HG03095 (cell line): ENCODE measurements around the gene IRGC.
A peak's percentile ranks its signal among the peaks of the same experiment; 100 is the strongest.
"Not testable (repeated sequence)": the region's sequence is repeated elsewhere in the genome, so short reads cannot be mapped to it uniquely, and the experiment has no call there.

ENCODE experiments used
- ATAC-seq: cut with Tn5 transposase; IDR thresholded peaks from one replicate; pipeline ENCODE4 v1.9.1; 2021; ENCODE audit warnings: moderate library complexity; ENCODE audit not compliant: unreplicated experiment

IRGC gene

DNA sequence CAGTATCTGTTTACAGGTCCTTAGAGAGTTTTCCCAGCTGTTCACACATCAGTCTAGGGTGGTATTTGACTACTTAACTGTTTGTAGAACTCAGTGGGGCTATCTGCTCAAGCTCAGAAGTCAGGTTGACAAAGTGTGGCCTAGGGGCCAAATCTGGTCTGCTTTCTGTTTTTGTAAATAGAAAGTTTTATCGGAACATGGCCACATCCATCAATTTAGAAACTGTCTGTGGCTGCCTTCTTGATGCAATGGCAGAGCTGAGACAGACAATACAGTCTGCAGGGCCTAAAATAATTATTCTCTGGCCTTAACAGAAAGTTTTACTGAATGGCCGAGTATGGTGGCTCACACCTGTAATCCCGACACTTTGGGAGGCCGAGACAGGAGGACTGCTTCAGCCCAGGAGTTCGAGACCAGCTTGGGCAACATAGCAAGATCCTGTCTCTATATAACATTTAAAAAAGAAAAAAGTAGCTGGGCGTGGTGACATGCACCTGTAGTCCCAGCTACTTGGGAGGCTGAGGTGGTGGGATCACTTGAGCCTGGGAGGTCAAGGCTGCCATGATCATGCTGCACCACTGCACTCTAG lies 36.5 kb downstream of the IRGC start:
- no peak for ATAC-seq

DNA sequence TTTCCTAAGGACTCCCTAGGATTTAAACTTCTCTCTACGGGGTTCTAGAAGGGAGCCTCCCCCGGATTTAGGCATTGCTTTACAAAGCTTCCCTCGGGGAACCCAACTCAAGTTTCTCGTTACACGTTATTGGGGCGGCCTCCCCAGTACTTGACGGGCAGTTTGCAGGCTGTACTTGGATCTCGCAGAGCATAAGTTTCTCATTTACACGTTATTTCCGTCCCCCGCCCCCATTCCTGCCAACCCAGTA lies 38.3 kb downstream of the IRGC start:
- ATAC-seq = no peak

DNA sequence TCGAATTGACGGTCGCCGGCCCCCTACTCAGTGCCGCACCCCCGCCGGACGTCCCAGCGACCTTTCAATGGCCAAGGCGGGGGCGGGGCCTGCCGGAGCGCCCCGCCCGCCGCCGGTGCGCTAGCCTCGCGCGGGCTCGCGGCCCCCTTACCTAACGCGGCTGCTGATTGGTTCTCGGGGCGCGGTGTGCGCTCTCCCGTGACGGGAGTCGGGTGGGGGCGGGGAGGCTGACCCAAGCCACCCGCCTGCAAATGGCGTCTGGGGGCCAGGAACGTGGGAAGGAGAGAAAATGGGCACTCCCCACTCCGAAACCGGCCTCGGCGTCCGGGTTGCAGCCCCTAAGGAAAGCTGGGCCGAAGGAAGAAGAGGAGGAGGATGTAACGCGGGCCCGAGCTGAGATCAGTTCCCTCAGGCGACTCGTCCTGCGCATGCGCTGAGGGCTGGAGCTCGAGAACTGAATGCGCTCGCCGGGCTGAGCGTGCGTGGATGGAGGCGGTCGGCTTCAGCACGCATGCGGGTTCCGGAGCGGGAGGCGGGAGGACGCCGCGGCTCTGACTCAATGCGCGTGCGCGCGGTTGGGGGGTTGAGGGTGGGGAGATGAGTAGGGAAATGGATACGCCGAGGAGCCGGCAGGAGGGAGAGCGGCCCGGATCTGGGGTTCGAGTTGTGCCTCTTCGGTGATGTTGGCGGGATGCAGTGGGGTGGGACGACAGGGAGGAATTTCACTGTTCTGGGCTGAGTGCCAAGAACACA lies 38.8 kb downstream of the IRGC start, which contains the start of gene SMG9:
TSS of gene SMG9 (minus strand) at position 460 of the 753 bp plus-strand sequence. CDS start 4,221 bp downstream, outside the sequence.
- ATAC-seq = peak; percentile 42

DNA sequence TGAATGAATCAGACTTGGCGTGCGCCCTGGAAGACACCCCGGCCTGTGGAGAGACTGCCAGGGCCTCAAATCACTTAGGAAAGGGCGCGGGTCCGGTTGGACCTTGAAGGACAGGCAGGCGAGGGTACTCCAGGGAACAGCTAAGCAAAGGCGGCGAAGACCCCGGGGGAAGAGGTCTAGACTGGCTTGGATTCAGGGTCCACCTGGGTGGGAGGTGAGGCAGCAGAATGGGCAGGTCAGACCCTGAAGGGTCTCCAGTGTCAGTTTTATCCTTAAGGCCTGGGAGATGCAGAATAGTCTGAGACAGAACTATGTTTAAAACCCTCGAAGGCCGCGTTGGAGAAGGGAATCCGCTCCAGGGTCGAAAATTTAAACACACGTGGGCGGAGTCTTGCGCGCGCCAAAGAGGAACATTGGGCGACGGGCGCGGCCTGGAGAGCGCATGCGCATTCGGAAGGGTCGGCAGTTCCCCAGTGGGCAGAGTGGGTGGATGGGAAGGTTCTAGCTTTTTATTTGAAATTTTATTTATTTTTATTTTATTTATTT lies 39.5 kb downstream of the IRGC start:
- ATAC-seq = no peak

DNA sequence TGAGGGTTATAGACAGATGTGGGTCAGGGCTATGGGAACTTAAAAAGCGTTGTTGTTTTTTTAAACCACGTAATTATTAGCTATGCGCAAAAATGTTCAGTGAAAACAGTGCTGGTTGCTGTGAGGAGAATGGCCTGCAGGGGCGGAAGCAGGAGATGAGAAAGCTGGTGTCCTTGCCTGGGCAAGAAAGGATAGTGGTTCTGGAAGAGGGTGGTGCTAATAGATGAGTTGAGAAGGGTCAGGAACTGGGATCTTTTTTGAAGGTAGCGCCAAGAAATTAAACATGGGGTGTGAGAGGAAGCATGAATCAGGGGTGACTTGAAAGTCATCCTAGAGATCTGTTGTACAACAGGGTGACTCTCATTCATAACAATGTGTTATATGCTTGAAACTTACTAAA lies 43.6 kb downstream of the IRGC start:
- no peak for ATAC-seq

DNA sequence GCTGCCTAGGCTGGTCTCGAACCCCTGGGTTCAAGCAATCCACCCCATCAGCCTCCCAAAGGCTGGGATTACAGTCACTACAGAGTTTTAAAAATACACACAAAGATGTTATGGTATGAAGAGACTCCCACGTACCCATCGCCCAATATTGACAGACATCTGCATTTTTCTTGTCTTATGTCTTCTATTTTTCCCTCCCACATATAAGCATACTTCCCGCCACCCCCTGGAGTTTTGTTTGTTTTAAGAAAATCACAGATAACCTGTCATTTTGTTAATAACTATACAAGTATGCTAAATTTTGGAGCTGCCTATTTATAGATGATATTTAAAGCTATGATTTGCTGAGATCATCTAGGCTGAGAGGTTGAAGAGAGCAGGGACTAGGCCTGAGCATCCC lies 45.1 kb downstream of the IRGC start:
- no peak for ATAC-seq

DNA sequence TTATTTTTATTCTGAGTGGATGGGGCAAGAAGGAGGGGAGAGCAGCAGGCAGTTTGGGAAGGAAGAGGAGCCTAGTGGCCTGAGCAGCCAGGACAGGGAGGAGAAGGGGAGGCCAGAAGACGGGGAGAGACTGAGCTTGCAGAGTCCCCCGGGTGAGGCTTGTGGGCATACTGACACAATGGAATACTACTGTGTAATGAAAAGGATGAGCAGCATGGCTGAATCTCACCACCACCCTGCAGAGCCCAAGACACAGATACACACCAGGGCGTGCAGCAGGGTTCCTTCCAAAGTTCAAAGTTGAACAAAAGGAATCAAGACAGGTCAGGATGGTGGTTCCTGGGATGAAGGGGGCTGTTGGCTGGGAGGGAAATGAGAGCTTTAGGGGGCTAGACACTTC lies 46.9 kb downstream of the IRGC start:
- ATAC-seq = no peak

DNA sequence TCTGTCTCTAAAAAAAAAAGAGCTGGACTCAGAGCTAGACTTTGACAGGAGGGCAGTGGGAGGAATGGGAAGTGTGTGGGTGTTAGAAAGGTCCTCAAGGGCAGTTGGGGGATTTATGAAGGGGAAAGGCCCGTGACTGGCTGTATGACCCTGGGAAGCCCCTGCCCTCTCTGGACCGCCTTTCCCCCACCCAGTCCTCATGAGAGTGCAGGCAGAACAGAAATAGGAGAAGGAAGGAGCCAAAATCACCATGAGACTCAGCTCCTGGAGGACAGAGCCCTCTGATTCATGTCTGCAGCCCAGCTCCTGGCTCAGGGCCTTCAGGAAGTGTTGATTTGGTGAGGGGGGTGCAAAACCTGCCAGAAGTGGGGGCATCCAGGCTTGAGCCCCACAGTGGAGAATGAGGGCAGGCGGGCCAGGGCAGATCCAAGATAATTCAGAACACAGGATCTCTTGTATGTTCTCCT lies 47.6 kb downstream of the IRGC start:
- no peak for ATAC-seq

DNA sequence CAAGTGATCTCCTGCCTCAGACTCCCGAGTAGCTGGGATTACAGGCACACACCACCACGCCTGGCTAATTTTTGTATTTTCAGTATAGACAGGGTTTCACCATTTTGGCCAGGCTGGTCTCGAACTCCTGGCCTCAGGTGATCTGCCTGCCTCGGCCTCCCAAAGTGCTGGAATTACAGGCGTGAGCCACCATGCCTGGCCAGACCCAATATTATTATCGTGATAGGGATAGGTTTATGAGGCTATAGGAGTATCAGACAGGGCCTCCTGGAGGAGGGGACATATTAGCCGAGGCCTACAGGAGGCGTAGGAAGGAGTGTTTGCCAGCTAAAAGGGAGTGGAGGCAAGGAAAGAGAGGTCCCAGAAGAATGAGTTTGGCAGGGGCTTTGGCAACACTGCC lies 48.8 kb downstream of the IRGC start:
- not testable (repeated sequence) for ATAC-seq

DNA sequence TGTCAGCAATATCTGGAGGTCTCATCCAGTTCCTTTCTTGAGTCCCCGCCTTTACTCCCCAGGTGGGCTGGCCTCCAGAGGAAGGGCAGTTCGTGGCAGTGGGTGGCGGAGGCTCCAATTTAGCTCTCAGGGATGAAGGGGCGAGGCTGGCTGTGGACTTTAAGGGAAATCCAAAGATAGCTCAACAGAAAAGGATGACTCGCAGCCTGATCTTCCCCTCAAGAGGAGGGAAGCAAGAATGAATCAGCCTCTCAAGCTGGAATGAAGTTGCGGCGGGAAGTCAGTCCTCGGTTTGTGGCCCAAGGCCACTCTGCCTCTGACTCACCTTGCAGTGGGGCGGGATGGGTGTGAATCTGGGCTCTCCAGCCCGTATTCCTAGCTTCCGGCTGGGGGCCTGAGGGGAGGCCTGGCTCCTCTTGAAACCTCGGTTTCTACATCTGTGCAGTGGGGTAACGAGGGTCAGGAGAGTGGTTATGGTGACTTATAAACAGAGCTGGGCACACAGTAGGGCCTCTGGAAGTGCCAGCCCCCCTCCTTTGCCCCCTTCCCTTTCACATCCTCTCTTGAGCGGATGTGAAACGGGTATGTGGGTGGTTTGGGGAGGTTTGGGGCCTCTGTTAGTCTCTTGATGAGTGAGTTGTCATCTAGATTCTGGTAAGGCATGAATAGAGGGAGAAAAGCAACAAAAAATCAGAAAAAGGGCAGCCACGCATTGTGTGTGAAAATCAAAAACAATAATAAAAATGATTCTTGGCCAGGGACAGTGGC lies 49.4 kb downstream of the IRGC start:
- ATAC-seq = peak; percentile 51

DNA sequence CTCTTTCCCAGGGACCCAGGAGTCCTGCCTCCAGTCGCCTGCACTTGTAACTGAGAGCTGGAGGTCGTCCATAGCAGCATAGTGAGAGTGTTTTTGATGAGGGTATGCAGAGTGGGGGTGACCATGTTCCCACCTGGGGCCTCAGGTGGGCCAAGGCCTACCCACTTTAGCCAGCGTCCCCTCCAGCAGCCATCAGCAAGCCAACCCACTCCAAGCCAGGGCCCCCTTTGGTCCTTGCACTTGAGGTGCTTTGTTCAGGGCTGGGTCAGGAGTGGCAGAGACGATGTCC lies 50.8 kb downstream of the IRGC start:
- ATAC-seq = no peak

DNA sequence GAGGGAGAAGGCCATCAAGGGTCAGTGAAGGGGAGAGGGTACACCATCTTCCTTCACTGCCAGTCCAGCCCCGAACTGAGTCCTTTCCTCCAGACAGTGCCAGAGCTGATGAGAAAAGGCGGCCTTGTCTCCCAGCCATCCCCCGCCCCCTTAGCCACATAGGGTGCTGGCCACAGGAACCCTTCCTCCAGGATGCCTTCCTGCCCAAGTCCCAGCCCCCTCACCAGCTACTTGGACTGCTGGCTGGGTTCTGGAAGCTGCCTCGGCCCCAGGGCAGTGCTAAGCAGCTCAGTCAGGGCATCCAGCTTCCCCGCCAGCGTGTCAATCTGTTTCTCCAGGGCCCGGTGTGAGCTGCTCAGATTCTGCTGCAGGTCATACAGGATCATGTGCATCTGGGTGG lies 51.4 kb downstream of the IRGC start:
- ATAC-seq = no peak

DNA sequence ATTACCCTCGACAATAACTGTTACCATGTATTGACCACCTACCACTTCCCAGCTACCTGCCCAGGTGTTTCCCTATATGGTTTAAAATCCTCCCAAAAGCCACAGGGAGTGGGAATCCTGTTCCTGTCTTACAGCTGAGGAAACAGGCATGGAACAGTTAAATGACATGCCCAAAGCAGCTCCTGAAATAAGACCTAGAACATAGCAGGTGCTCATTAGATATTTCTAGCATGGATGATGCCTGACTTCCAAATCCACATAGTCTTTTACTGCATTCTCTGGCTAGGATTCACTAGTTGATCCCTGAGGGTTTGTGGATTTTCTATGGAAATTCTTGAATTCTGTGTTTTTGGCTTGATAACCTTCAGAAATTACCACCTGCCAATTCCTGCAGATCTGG lies 51.9 kb downstream of the IRGC start:
- ATAC-seq = no peak

DNA sequence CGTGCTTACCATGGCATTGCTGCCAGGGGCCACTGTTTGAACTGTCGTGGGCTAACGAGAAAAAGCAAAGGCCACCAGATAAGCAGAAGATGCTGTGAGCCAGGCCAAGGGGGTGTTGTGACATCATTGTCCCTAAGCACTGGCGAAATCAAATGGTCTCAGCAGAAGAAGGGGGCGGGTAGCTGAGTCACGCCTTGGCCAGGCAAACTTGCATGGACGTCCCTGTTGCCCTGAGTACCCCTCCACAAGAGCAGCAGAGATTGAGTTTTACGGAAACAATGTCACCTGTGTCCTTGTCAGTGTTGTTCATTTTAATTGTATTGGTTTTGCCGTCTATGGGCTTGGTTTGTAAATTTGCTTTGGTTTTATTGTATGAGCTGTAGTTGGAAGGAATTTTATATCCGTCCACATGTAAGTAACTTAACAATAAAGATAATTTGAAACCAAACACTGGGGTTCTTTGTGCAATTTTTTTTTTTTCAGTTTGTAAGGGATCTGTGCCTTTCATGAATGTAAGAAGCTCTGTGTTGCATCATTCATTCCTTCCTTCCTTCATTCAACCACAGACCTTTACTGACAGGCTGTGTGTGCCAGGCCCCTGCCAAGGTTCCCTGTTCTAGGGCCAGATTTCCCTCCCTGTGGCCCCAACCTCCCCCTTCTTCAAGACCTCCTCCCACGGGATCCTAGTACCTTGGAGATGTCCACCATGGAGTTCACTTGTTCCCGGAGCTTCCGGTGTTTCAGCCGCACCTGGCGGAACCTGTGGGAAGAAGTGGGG lies 52.6 kb downstream of the IRGC start:
- ATAC-seq = no peak

DNA sequence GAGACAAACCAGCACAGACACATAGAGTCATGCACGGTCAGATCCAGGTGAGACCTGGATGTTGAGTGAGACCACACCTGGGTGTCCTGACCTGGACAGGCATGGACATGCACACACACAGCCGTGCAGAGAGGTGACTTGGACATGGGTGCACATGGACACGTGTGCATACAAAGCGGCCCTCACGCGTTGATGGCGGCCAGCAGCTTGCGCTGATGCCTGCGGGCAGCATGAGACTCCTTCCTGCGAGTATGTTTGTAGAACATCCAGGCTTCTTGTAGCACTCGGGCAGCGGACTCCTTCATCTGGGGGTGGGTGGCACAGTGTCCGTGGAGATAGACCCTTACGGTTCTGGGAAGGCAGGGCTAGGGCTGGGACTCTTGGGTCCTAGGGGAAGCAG lies 53.4 kb downstream of the IRGC start:
- no peak for ATAC-seq
